Neural cell (in vitro differentiated cells): ENCODE results near the gene PUM2. TPM values are rescaled to one million over a fixed set of nuclear protein-coding genes. Genes with fewer than 3 reads are reported as not detected.

Experiments used
- H2AFZ ChIP-seq: fragments of 200-600, 300-800 bp; sonication (generic), shearing (Covaris generic); 2 replicates; pipeline ENCODE4 v1.6.0; 2014; ENCODE audit warnings: low read depth, mild to moderate bottlenecking, antibody characterized with exemption, low read length, moderate library complexity
- H3F3A ChIP-seq: fragments of 200-600 bp; shearing (Covaris generic); 2 replicates; pipeline ENCODE4 v1.6.1; 2016; ENCODE audit warnings: mild to moderate bottlenecking, moderate library complexity, mixed read lengths, antibody characterized with exemption, low read length; ENCODE audit not compliant: insufficient read depth, poor library complexity, severe bottlenecking
- H3K27ac ChIP-seq: fragments of 200-600, 300-800 bp; sonication (generic), shearing (Covaris generic); 2 replicates; pipeline ENCODE4 v1.5.1; 2014; ENCODE audit warnings: mild to moderate bottlenecking, low read length, moderate library complexity
- H3K27me3 ChIP-seq: fragments of 300-800, 200-600 bp; sonication (generic), shearing (Covaris generic); 2 replicates; pipeline ENCODE4 v1.6.0; 2014; ENCODE audit warnings: mild to moderate bottlenecking, low read depth, low read length, moderate library complexity; ENCODE audit not compliant: insufficient read depth
- H3K36me3 ChIP-seq: fragments of 300-800, 200-600 bp; sonication (generic), shearing (Covaris generic); 2 replicates; pipeline ENCODE4 v1.5.1; 2014; ENCODE audit warnings: mild to moderate bottlenecking, antibody characterized with exemption, low read length, moderate library complexity; ENCODE audit not compliant: insufficient read depth
- H3K4me2 ChIP-seq: fragments of 300-800, 200-600 bp; sonication (generic), shearing (Covaris generic); 2 replicates; pipeline ENCODE4 v1.6.0; 2014; ENCODE audit warnings: mild to moderate bottlenecking, low read length
- H3K4me3 ChIP-seq: fragments of 300-800, 200-600 bp; sonication (generic), shearing (Covaris generic); 2 replicates; pipeline ENCODE4 v1.5.1; 2014; ENCODE audit warnings: mild to moderate bottlenecking, low read length, moderate library complexity
- H3K79me2 ChIP-seq: fragments of 200-600 bp; shearing (Covaris generic); replicated peaks from 2 replicates; pipeline ENCODE4 v1.6.0; 2014; ENCODE audit warnings: mild to moderate bottlenecking, low read length, moderate library complexity; ENCODE audit not compliant: insufficient read depth
- H3K9ac ChIP-seq: fragments of 300-800, 200-600 bp; sonication (generic), shearing (Covaris generic); 2 replicates; pipeline ENCODE4 v1.6.1; 2016; ENCODE audit warnings: mild to moderate bottlenecking, low read length, mixed read lengths
- H3K9me2 ChIP-seq: fragments of 200-600 bp; shearing (Covaris generic); 2 replicates; pipeline ENCODE4 v1.6.1; 2016; ENCODE audit warnings: mild to moderate bottlenecking, low read length, mixed read lengths; ENCODE audit not compliant: insufficient read depth
- H3K9me3 ChIP-seq: fragments of 200-600, 300-800 bp; sonication (generic), shearing (Covaris generic); 2 replicates; pipeline ENCODE4 v1.6.1; 2016; ENCODE audit warnings: mild to moderate bottlenecking, mixed run types, low read length, moderate library complexity, mixed read lengths
- H4K20me1 ChIP-seq: fragments of 200-600 bp; shearing (Covaris generic); 2 replicates; pipeline ENCODE4 v1.6.1; 2016; ENCODE audit warnings: mild to moderate bottlenecking, mixed run types; ENCODE audit not compliant: insufficient read depth
- EP300 ChIP-seq: fragments of 450-650 bp; conservative IDR thresholded peaks from 2 replicates; pipeline ENCODE4 v1.6.1; 2014; ENCODE audit warnings: antibody characterized with exemption, mild to moderate bottlenecking, moderate library complexity; ENCODE audit not compliant: poor library complexity, severe bottlenecking
- EZH2 ChIP-seq: fragments of 200-600, 300-800 bp; shearing (Covaris generic), sonication (generic); IDR thresholded peaks from 2 replicates; pipeline ENCODE4 v1.6.1; 2014; ENCODE audit warnings: antibody characterized with exemption, low read length, borderline replicate concordance, mild to moderate bottlenecking; ENCODE audit not compliant: insufficient read depth, poor library complexity, severe bottlenecking
- MXI1 ChIP-seq: fragments of 450-650 bp; conservative IDR thresholded peaks from 2 replicates; pipeline ENCODE4 v1.6.1; 2014; ENCODE audit warnings: antibody characterized with exemption, mild to moderate bottlenecking; ENCODE audit not compliant: poor library complexity, severe bottlenecking
- POLR2AphosphoS5 ChIP-seq: IDR thresholded peaks from 2 replicates; pipeline ENCODE4 v1.6.1; 2012
- RAD21 ChIP-seq: fragments of 450-650 bp; conservative IDR thresholded peaks from 2 replicates; pipeline ENCODE4 v1.6.1; 2014; ENCODE audit warnings: antibody characterized with exemption, mild to moderate bottlenecking, moderate library complexity
- SMC3 ChIP-seq: fragments of 450-650 bp; conservative IDR thresholded peaks from 2 replicates; pipeline ENCODE4 v1.6.1; 2014; ENCODE audit warnings: antibody characterized with exemption, mild to moderate bottlenecking, moderate library complexity; ENCODE audit not compliant: poor library complexity
- TAF1 ChIP-seq: IDR thresholded peaks from 2 replicates; pipeline ENCODE4 v1.6.1; 2012; ENCODE audit warnings: low read depth
- polyA plus RNA-seq: library from polyadenylated mRNA; depleted of rRNA; stranded (reverse); fragments of >200 nt; gene quantifications from 2 replicates; pipeline ENCODE4 v1.2.3, GENCODE V29; 2014
- TF ChIP-seq, protein P1 (sequence below): IDR thresholded peaks from 2 replicates; pipeline ENCODE4 v1.6.1; 2012; ENCODE audit warnings: borderline replicate concordance
- TF ChIP-seq, protein P2 (sequence below): fragments of 450-650 bp; IDR thresholded peaks from 2 replicates; pipeline ENCODE4 v1.5.1; 2014; ENCODE audit warnings: antibody characterized with exemption, mild to moderate bottlenecking, moderate library complexity; ENCODE audit not compliant: poor library complexity, severe bottlenecking

PUM2 gene
- polyA plus RNA-seq, 1 donor from 2014 or later = 37.0 TPM

DNA sequence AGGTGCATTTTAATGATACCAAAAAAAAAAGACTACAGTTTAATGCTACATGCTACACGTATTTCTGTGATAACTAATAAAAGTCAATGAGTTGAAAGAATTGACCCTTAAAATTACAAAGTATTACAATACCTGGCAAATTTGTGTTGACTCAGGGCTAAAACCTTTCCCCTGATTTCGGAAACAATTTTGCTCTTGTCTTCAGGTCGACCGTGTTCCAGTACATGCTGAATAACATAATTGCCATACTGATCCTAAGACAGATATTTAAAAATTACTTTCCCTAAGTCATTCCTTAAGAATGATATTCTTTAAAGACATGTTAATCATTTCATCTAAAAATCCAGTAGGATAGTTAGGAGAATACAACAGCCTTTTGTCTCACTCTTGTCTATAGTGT, 95.9 kb downstream of the PUM2 start:
- Histone ChIP-seq H3K36me3 (peaks cover 18% of the 10 kb centered on the region), H3K27me3 (no peaks in the 10 kb centered on the region), H4K20me1 (no peaks in the 10 kb centered on the region), H3K79me2 (no peaks in the 10 kb centered on the region), H3K4me3 (no peak overlapping the region), H3K9me3 (no peaks in the 10 kb centered on the region), H3K9ac (no peak overlapping the region), H3K9me2 (no peaks in the 10 kb centered on the region), H3F3A (no peaks in the 10 kb centered on the region), H3K4me2 (no peak overlapping the region), H3K27ac (no peak overlapping the region), H2AFZ (no peak overlapping the region)
- TF ChIP-seq, protein P1, sequence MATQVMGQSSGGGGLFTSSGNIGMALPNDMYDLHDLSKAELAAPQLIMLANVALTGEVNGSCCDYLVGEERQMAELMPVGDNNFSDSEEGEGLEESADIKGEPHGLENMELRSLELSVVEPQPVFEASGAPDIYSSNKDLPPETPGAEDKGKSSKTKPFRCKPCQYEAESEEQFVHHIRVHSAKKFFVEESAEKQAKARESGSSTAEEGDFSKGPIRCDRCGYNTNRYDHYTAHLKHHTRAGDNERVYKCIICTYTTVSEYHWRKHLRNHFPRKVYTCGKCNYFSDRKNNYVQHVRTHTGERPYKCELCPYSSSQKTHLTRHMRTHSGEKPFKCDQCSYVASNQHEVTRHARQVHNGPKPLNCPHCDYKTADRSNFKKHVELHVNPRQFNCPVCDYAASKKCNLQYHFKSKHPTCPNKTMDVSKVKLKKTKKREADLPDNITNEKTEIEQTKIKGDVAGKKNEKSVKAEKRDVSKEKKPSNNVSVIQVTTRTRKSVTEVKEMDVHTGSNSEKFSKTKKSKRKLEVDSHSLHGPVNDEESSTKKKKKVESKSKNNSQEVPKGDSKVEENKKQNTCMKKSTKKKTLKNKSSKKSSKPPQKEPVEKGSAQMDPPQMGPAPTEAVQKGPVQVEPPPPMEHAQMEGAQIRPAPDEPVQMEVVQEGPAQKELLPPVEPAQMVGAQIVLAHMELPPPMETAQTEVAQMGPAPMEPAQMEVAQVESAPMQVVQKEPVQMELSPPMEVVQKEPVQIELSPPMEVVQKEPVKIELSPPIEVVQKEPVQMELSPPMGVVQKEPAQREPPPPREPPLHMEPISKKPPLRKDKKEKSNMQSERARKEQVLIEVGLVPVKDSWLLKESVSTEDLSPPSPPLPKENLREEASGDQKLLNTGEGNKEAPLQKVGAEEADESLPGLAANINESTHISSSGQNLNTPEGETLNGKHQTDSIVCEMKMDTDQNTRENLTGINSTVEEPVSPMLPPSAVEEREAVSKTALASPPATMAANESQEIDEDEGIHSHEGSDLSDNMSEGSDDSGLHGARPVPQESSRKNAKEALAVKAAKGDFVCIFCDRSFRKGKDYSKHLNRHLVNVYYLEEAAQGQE = no peak
- TF ChIP-seq POLR2AphosphoS5 (no peak), MXI1 (no peak), RAD21 (no peak), SMC3 (no peak), EZH2 (no peak), EP300 (no peak), TAF1 (no peak)
- TF ChIP-seq, protein P2, sequence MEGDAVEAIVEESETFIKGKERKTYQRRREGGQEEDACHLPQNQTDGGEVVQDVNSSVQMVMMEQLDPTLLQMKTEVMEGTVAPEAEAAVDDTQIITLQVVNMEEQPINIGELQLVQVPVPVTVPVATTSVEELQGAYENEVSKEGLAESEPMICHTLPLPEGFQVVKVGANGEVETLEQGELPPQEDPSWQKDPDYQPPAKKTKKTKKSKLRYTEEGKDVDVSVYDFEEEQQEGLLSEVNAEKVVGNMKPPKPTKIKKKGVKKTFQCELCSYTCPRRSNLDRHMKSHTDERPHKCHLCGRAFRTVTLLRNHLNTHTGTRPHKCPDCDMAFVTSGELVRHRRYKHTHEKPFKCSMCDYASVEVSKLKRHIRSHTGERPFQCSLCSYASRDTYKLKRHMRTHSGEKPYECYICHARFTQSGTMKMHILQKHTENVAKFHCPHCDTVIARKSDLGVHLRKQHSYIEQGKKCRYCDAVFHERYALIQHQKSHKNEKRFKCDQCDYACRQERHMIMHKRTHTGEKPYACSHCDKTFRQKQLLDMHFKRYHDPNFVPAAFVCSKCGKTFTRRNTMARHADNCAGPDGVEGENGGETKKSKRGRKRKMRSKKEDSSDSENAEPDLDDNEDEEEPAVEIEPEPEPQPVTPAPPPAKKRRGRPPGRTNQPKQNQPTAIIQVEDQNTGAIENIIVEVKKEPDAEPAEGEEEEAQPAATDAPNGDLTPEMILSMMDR = no peak

DNA sequence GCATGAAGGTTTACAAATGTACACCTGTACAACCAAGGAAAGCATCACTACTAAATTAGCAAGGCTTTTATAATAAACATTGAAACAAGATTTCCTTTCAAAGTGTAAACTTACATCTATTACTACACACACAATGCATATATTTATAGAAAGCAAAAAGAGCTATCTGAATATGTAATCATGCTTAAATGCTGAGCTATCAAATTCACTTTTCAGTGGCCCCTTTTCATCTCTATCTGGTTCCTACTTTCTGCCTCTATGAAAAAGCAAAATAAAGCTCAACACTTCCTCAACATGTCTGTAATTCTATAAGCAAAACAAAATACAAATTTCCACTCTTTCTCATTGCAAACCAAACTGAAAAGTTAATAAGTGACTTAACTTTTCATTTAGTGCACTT, 100.2 kb downstream of the PUM2 start:
- H2AFZ ChIP-seq = no peak overlapping the region
- H3K27ac ChIP-seq = no peak overlapping the region

More for the DNA sequence above, 100.2 kb downstream of the PUM2 start:
- Histone ChIP-seq H3K9ac (no peak overlapping the region), H3K4me3 (no peak overlapping the region), H3K4me2 (no peak overlapping the region), H3F3A (no peaks in the 10 kb centered on the region), H3K9me2 (no peaks in the 10 kb centered on the region), H3K9me3 (no peaks in the 10 kb centered on the region), H3K36me3 (peaks cover 14% of the 10 kb centered on the region), H3K27me3 (no peaks in the 10 kb centered on the region), H4K20me1 (no peaks in the 10 kb centered on the region), H3K79me2 (no peaks in the 10 kb centered on the region)
- TF ChIP-seq EZH2 (no peak), POLR2AphosphoS5 (no peak), TAF1 (no peak), EP300 (no peak), RAD21 (no peak), MXI1 (no peak), SMC3 (no peak)
- TF ChIP-seq, protein P1 = no peak
- TF ChIP-seq, protein P2 = no peak
